GM18519 (cell line): ENCODE data around the gene DNAJC13.

ENCODE experiments used
- ATAC-seq: cut with Tn5 transposase; IDR thresholded peaks from one replicate; pipeline ENCODE4 v1.9.1; 2021; ENCODE audit warnings: mild to moderate bottlenecking, moderate library complexity; ENCODE audit not compliant: unreplicated experiment, low FRiP score

The DNAJC13 gene

GRCh38 chr3:132405609-132406299 is 11.5 kb upstream of the DNAJC13 start:
- no peak for ATAC-seq

GRCh38 chr3:132406587-132406986 is 10.7 kb upstream of the DNAJC13 start:
- ATAC-seq = no peak

GRCh38 chr3:132407025-132407424 is 10.3 kb upstream of the DNAJC13 start:
- no peak for ATAC-seq

DNA sequence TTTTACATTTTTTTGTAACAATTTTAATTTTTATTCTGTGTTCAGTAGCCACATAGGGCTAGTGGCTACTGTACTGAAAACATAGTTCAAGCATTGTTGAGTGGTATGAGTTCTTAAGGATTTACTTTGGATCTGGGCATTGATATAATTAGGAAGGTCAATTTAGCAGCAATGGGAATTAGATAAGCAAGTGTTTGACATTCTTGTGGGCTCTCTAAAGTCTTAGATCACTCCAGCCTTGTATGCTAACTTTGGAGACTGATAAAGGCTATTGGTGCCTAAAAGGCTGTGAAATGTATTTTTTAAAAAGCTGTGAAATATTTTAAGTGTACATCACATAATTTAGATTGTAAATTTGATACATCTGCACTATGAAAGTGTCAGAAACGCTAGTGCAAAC is 2.5 kb upstream of the DNAJC13 start:
- no peak for ATAC-seq

DNA sequence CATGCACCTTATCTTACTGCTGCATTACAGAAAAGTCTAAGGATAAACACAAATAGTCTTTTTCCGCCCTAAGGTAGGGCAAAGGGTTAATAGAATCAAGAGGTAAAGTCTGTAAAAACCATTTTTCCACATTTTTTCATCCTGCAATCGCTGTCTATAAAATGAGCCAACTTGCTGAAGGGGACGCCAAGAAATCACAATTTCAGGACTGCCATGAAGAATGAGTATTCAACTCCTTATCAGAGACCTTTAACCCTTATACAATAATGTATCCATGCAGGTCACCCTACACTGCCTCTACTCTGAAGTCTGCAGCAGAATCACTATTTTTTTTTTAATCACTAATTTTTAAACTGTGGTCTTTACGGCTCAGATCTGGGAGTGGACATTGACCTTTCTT is 1.1 kb upstream of the DNAJC13 start:
- no peak for ATAC-seq

DNA sequence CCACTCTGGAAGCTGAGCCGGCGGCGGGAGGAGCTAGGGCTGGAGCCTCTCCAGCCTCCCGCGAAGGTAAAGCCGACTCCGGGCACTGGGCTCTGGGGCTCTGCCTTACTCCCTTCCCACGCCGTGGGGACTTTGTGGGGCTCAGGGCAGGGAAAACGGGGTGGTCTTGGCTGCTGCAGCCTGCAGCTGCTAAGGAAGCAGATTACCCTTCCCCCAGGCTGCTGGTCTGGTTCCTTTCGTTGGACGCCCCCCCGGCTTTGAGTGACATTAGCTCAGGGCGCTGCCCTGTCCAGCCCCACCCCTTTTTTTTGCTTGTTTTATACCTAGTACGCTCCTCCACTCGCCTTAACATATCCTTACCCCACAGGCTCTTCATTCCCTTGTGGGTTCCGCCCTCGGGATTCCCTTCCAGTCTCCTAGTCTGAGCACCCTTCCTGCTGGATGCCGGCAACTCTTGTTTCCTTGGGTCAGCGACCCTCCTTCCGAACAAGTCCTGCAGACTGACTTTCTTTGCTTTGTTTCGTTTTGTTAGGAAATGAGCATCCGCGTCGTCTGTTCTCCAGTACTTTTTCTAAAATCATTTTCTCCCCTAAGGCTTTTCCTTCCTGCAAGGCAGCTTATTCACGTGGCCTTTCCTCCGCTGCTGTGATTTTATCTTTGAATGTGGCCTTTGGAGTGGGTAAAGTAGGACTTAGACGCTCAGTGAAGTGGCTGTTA is 551 bp downstream of the DNAJC13 start:
- peak; percentile 23 for ATAC-seq

- ATAC-seq = no peak
Measured at GRCh38 chr3:132418916-132419315, 1.6 kb downstream of the DNAJC13 start.

- no peak for ATAC-seq
Measured at GRCh38 chr3:132421832-132422231, 4.5 kb downstream of the DNAJC13 start.

- ATAC-seq = no peak
Measured at GRCh38 chr3:132422531-132422930, 5.2 kb downstream of the DNAJC13 start.

- no peak for ATAC-seq
Measured at GRCh38 chr3:132432639-132433038, 15.3 kb downstream of the DNAJC13 start.

- no peak for ATAC-seq
Measured at GRCh38 chr3:132433121-132433520, 15.8 kb downstream of the DNAJC13 start.

DNA sequence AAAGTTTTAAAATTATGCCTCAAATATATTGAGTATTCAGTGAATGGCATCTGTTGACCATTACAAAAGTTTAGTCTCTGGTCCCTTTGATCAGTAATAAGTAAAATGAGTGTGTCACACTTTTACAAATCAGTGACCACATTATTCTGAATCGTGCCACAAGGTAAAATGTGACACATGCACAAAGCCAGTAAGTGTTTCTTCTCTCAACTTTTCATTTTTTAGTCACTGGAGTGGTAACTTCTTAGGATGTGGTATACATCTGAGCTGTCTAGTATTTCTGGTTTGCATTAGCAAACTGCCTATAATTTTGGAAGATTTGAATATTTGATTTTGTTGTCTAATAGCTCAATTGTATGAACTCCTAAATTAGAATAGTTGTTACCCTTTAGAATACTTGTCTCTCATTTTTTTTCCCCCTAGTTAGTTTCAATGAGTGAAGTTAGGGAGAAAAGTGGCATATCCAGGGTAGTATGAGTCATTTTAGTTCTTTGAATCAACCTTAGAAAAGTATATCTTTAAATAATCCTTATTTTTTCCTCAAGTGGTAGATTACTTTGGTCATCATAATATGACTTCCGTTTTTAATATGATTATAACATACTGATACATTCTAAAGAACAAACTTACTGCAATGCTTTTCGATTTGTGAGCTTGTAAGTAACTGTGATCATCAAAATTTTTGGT is 18.1 kb downstream of the DNAJC13 start:
- no peak for ATAC-seq

DNA sequence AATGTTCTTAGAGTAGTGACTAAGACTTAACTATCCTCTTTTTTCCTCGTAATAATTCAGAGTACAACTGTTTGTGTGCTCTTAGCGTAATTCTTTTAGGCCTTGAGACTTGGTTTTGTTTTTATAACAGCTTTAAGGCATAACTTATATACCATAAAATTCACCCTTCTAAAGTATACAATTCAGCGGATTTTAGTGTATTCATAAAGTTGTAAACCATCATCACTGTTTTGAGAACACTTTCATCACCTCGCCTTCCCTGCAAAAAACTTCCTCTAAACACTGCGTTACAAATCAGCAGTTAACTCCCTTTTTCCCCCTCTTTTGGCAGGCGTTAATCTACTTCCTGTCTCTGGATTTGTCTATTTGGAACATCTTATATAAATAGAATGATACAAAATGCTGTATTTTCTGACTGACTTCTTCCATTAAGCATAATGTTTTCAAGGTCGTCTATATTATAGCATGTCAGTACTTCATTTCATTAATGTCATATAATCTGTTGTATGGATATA is 18.7 kb downstream of the DNAJC13 start:
- no peak for ATAC-seq

GRCh38 chr3:132443421-132443820 is 26.1 kb downstream of the DNAJC13 start:
- no peak for ATAC-seq

DNA sequence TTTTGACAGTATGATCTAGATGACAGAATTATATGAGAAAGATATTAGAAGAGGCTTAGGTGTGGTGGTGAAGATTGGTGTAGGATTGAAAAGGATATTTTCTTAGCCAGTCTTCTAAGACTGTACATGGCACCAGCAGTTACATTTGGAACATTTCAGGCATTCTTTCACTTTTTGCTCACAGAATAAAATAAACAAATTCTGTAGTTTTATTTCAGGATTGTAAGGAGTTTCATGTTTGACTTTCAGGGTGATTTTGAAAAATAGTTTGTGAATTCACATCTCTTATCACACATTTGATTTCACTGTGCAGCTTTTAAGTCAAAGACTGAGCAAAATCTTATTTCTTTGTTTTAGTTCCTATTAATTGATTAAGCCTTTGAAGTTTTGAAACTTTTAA is 27.1 kb downstream of the DNAJC13 start:
- ATAC-seq = no peak

- no peak for ATAC-seq
Measured at GRCh38 chr3:132445817-132446216, 28.5 kb downstream of the DNAJC13 start.

GRCh38 chr3:132448216-132448961 is 31.1 kb downstream of the DNAJC13 start:
- ATAC-seq = no peak

DNA sequence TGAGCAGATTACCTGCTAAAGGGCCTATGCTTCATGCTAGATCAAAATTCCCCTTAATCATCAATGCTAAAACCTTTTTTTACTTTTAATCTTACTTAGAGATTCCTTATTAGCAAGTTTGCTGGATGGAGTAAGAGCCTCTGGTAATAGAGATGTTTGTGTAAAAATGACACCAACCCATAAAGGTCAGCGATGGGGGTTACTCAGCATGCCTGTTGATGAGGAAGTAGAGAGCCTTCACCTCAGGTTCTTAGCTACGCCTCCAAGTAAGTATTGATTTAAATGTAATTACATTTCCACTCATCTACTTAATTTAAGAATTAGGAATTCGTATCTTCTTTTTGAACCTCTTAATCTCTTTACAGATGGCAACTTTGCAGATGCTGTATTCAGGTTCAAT is 38.8 kb downstream of the DNAJC13 start:
- no peak for ATAC-seq

- no peak for ATAC-seq
Measured at GRCh38 chr3:132456571-132456970, 39.3 kb downstream of the DNAJC13 start.

- no peak for ATAC-seq
Measured at GRCh38 chr3:132457286-132457685, 40.0 kb downstream of the DNAJC13 start.

- no peak for ATAC-seq
Measured at GRCh38 chr3:132459551-132459950, 42.2 kb downstream of the DNAJC13 start.
